Measurements from ENCODE around the gene PALM2AKAP2.

GRCh38 chr9:109767404-109767803 is 12.6 kb upstream of the PALM2AKAP2 start:
- TF ChIP-seq CTCF (IDR thresholded peaks at IDR 0.05; ENCODE audit: poor library complexity), result no peak
- TF ChIP-seq EZH2 (IDR thresholded peaks at IDR 0.05; ENCODE audit: borderline replicate concordance), result no peak
